ENCODE measurements around the gene KLHL15. TPM values are rescaled to one million over a fixed set of nuclear protein-coding genes. Genes with fewer than 3 reads are reported as not detected.

KLHL15 gene
- total and polyA plus RNA-seq, 2 of the 13 experiments (the other 11 are each of a cell fraction or from before 2014, with no cell fraction given), result 2.8 to 5.5 TPM

DNA sequence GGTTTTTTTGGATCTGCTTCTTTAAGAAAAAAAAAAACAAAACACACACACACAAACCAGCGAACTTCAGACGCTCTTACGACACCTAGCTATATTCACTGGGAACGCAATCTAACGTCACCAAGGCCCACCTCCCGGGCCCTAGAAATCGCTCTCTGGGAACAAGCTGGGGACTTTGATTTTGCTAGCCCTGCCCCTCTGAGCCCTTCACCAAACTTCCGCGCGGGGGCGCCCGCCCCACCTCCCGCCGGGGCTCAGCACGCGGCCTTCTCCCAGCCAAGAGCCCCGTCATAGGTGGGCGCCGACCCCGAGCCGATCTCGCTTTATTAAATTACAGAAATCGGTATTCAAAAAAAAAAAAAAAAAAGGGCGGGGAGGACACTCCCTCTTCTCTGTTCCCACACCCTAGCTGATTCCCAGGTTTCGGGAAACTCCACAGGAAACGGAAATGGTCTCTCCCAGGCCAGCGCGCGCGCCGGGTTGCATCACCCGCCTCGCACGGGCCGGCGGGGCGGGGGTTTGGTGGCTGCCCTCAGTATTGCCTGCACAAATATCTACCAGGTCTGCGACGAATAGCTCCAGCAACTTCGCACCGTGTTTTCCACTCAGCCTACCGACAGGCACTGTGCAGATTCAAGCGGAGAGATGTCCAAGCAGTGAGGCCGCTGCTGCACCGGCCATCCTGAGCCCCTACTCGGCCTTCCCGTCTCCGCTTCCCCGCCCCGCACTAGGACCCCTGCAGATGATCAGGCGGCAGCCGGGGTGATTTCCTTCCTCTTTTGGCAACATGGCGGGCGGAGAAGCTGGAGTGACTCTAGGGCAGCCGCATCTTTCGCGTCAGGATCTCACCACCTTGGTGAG, 27.4 kb upstream of the KLHL15 start, which contains the start of gene EIF2S3 (continued):
- TF ChIP-seq, protein P1, sequence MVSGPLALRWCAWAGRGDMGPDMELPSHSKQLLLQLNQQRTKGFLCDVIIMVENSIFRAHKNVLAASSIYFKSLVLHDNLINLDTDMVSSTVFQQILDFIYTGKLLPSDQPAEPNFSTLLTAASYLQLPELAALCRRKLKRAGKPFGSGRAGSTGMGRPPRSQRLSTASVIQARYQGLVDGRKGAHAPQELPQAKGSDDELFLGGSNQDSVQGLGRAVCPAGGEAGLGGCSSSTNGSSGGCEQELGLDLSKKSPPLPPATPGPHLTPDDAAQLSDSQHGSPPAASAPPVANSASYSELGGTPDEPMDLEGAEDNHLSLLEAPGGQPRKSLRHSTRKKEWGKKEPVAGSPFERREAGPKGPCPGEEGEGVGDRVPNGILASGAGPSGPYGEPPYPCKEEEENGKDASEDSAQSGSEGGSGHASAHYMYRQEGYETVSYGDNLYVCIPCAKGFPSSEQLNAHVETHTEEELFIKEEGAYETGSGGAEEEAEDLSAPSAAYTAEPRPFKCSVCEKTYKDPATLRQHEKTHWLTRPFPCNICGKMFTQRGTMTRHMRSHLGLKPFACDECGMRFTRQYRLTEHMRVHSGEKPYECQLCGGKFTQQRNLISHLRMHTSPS (CRISPR knock-in tag; IDR thresholded peaks at IDR 0.05; ENCODE audit: low read depth), result no peak
- no peak for TF ChIP-seq ZKSCAN1 (IDR thresholded peaks at IDR 0.05; ENCODE audit: low read length)
- TF ChIP-seq, protein P2, sequence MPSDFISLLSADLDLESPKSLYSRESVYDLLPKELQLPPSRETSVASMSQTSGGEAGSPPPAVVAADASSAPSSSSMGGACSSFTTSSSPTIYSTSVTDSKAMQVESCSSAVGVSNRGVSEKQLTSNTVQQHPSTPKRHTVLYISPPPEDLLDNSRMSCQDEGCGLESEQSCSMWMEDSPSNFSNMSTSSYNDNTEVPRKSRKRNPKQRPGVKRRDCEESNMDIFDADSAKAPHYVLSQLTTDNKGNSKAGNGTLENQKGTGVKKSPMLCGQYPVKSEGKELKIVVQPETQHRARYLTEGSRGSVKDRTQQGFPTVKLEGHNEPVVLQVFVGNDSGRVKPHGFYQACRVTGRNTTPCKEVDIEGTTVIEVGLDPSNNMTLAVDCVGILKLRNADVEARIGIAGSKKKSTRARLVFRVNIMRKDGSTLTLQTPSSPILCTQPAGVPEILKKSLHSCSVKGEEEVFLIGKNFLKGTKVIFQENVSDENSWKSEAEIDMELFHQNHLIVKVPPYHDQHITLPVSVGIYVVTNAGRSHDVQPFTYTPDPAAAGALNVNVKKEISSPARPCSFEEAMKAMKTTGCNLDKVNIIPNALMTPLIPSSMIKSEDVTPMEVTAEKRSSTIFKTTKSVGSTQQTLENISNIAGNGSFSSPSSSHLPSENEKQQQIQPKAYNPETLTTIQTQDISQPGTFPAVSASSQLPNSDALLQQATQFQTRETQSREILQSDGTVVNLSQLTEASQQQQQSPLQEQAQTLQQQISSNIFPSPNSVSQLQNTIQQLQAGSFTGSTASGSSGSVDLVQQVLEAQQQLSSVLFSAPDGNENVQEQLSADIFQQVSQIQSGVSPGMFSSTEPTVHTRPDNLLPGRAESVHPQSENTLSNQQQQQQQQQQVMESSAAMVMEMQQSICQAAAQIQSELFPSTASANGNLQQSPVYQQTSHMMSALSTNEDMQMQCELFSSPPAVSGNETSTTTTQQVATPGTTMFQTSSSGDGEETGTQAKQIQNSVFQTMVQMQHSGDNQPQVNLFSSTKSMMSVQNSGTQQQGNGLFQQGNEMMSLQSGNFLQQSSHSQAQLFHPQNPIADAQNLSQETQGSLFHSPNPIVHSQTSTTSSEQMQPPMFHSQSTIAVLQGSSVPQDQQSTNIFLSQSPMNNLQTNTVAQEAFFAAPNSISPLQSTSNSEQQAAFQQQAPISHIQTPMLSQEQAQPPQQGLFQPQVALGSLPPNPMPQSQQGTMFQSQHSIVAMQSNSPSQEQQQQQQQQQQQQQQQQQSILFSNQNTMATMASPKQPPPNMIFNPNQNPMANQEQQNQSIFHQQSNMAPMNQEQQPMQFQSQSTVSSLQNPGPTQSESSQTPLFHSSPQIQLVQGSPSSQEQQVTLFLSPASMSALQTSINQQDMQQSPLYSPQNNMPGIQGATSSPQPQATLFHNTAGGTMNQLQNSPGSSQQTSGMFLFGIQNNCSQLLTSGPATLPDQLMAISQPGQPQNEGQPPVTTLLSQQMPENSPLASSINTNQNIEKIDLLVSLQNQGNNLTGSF (CRISPR knock-in tag; IDR thresholded peaks at IDR 0.05), result no peak
- TF ChIP-seq HOXA5 (CRISPR knock-in tag; IDR thresholded peaks at IDR 0.05), result no peak
- TF ChIP-seq MYNN (CRISPR knock-in tag; IDR thresholded peaks at IDR 0.05; ENCODE audit: low read depth), result no peak
- TF ChIP-seq ZNF558 (CRISPR knock-in tag; IDR thresholded peaks at IDR 0.05; ENCODE audit: borderline replicate concordance), result no peak
- TF ChIP-seq NAIF1 (CRISPR knock-in tag; IDR thresholded peaks at IDR 0.05; ENCODE audit: borderline replicate concordance), result no peak
- no peak for TF ChIP-seq ZBTB3 (CRISPR knock-in tag; IDR thresholded peaks at IDR 0.05; ENCODE audit: borderline replicate concordance, low read depth)
- TF ChIP-seq HIVEP1 (CRISPR knock-in tag; IDR thresholded peaks at IDR 0.05), result peak; percentile 73
- peak; percentile 72 for TF ChIP-seq TAF1 (CRISPR knock-in tag; IDR thresholded peaks at IDR 0.05)
- peak; percentile 61 for TF ChIP-seq PHF21A (CRISPR knock-in tag; IDR thresholded peaks at IDR 0.05)
- no peak for TF ChIP-seq ZNF644 (CRISPR knock-in tag; IDR thresholded peaks at IDR 0.05; ENCODE audit: low read depth)
- TF ChIP-seq WIZ (CRISPR knock-in tag; IDR thresholded peaks at IDR 0.05), result no peak
- TF ChIP-seq ZNF510 (CRISPR knock-in tag; IDR thresholded peaks at IDR 0.05; ENCODE audit: low read depth), result no peak
- peak; percentile 75 for TF ChIP-seq GATAD1 (CRISPR knock-in tag; IDR thresholded peaks at IDR 0.05)
- no peak for TF ChIP-seq TBL1XR1 (IDR thresholded peaks at IDR 0.05; ENCODE audit: borderline replicate concordance, low read length, partially characterized antibody)
- no peak for TF ChIP-seq ZNF580 (CRISPR knock-in tag; IDR thresholded peaks at IDR 0.05; ENCODE audit: borderline replicate concordance, low read depth)
- no peak for TF ChIP-seq ZEB1 (IDR thresholded peaks at IDR 0.05; ENCODE audit: insufficient replicate concordance, low read depth)
- no peak for TF ChIP-seq TBP (CRISPR knock-in tag; IDR thresholded peaks at IDR 0.05)
- TF ChIP-seq ZNF569 (CRISPR knock-in tag; IDR thresholded peaks at IDR 0.05; ENCODE audit: borderline replicate concordance), result no peak
- no peak for TF ChIP-seq JUNB (CRISPR knock-in tag; IDR thresholded peaks at IDR 0.05; ENCODE audit: borderline replicate concordance)
- no peak; the same call in 1 of the 2 replicates for TF ChIP-seq RXRA (CRISPR knock-in tag; IDR thresholded peaks at IDR 0.05)
- TF ChIP-seq SP1 (IDR thresholded peaks at IDR 0.05), result no peak
- 0 out of 2 replicates have a peak, but pooled peaks have one; percentile 29 for TF ChIP-seq SP1 (CRISPR knock-in tag; IDR thresholded peaks at IDR 0.05)
- TF ChIP-seq ZFP82 (CRISPR knock-in tag; IDR thresholded peaks at IDR 0.05; ENCODE audit: borderline replicate concordance), result no peak

All from HepG2 (cell line).